HG03139 (cell line): ENCODE data around the gene MYBPH.

Experiments
- ATAC-seq: cut with Tn5 transposase; IDR thresholded peaks from one replicate; pipeline ENCODE4 v1.9.1; 2021; ENCODE audit not compliant: unreplicated experiment

The MYBPH gene

DNA sequence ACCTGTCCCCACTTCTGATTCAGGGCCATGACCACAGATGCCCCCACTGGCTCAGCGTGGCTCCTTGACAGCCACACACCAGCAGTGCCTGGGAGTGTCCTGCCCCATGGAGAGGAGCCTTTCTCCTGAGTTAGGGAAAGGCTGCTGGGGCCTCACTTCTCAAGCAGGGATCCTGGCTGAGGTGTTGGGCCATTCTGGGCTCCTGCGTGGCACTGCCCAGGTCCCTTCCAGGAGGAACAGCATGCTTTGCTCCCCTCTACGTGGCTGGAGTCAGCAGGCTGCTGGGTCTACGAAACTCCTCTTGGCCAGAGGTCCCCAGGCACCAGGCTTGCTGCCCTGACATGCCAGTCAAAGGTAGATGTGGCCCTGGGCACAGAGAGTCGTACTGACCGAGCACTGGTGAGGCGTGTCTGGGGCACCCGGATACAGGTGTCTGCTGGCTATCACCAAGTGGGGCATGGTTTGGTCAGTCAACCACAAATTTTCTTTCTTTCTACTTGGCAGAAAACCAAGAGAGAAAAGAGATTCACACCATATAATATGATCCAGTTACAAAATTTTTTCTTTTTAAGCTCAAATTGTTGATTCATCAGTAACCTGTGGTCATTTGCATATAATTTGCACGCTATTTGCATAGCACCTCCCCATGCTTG is 44.0 kb downstream of the MYBPH start:
- no peak for ATAC-seq

DNA sequence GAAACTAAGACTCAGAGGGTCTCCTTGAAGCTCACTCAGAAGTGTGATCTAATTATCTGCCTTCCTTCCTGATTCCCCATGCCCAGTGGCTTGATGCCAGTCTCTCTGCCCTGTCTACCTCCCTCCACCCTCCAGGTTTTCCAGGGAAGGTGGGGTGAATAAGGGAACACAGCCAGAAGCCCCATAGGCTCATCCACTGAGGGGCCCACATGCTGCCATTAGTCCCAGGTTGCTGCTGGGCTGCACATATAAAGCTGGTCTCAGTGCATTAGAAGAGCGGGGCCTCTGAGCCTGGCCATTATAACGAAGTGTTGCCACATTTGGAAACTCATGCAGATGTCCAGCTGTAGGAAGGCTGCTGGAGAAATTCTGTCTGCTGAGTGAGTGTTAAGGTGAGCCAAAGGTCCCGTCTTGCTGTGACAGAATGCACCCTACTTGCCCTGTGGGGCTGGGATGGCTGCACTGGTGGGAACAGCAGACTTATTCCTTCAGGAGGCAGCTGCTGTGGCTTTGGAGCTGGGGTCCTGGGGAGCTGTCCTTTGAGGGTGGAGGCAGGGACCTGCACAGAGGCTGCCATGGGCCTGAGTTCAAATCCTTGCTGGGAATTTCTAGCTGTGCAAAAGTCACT is 45.2 kb downstream of the MYBPH start:
- no peak for ATAC-seq

DNA sequence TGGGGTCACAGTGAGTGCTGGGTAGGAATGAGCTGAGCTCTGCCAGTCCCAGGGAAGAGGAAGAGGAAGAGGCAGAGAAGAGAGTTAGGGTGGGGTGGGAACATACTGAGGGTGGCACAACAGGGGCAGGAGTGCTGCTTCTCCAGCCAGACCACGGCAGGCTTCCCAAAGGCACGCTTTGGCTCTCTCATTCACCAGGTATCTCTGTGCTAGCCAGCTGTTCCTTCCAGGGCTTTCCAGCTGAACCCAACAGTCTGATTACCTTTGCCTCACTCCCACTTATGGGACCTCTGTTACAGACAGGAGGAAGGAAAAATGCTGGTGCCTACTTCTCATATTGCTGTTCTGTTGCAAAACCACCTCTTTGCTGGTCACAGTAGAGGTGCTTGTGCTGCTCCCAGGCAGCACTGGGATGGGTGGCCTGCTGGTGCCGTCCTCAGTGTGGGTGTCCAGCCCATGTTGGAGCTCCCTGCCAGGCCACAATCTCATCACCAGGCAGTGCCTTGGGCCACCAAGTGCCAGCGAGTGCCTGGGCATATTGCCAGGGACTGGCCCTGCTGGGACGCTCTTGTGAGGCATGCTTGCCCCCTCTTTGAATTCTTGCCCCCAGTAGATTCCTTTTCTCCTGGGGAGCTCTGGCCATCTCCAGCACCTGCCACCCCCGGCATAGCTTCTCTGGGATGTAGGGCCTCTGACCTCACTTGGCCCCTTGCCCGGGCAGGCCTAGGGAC is 46.0 kb downstream of the MYBPH start:
- no peak for ATAC-seq

DNA sequence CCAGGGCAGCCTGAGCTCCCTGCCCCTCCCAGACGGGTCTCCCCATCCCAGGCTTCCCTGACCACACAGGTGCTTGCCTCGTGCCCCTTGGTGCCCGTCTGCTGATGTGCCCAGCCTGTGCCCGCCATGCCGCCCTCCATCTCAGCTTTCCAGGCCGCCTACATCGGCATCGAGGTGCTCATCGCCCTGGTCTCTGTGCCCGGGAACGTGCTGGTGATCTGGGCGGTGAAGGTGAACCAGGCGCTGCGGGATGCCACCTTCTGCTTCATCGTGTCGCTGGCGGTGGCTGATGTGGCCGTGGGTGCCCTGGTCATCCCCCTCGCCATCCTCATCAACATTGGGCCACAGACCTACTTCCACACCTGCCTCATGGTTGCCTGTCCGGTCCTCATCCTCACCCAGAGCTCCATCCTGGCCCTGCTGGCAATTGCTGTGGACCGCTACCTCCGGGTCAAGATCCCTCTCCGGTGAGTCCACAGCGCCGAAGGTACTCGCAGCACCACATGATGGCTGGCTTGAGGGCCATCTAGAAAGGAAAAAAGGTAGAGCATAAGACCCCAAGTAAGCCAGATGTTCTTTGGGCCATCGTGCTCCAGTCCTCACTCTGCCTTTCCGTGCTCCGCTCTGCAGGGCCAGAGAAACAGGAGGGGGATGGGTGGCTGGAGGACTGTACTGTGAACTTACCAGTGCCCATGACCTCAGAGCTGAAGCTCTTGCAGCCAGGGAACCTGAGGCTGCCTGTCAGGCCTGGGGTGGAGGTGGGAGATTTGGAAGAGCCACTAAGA is 46.7 kb downstream of the MYBPH start:
- ATAC-seq = no peak

DNA sequence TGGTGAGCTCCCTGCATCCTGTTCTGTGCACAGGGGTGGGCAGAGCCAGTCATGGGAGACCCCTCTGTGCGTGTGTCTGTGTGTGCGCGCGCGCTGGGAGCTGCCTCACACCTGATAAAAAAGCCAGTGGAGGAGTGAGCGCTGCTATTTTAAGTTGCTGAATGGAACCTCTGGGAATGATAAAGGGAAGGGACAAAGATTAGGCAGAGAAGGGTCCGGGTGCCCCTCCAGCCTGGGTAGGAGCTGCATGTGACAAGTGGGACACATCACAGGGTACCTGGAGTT is 47.3 kb downstream of the MYBPH start:
- ATAC-seq = no peak

DNA sequence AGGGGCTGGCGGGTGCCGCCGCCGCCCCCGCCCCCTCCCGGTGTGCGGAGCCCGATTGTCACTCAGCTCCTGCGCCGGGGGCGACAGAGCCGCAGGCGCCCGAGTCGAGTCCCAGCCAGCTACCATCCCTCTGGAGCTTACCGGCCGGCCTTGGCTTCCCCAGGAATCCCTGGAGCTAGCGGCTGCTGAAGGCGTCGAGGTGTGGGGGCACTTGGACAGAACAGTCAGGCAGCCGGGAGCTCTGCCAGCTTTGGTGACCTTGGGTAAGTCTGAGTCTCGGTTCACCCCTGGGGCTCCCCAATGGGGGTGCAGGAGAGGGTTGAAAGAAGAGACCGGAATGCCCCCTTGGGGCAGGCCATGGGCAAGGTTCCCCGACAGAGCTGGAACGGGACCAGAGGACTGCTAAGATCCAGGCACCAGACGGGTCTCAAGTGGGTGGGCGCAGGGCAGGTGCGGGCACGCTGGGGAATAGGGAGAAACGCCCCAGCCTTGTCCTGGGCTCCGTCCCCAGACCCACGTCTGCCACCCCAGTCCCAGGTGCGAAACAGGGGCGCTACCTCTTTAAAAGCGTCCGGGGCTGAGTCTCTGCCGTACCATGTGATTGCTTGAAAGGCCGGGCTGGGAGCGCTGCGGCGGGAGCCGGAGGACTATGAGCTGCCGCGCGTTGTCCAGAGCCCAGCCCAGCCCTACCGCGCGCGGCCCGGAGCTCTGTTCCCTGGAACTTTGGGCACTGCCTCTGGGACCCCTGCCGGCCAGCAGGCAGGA is 47.8 kb downstream of the MYBPH start, which contains the start of gene ADORA1:
Gene ADORA1, plus strand, starts transcription at position 61 of the 765 bp plus-strand sequence. CDS start 1,116 bp downstream, outside the sequence.
- ATAC-seq = no peak

DNA sequence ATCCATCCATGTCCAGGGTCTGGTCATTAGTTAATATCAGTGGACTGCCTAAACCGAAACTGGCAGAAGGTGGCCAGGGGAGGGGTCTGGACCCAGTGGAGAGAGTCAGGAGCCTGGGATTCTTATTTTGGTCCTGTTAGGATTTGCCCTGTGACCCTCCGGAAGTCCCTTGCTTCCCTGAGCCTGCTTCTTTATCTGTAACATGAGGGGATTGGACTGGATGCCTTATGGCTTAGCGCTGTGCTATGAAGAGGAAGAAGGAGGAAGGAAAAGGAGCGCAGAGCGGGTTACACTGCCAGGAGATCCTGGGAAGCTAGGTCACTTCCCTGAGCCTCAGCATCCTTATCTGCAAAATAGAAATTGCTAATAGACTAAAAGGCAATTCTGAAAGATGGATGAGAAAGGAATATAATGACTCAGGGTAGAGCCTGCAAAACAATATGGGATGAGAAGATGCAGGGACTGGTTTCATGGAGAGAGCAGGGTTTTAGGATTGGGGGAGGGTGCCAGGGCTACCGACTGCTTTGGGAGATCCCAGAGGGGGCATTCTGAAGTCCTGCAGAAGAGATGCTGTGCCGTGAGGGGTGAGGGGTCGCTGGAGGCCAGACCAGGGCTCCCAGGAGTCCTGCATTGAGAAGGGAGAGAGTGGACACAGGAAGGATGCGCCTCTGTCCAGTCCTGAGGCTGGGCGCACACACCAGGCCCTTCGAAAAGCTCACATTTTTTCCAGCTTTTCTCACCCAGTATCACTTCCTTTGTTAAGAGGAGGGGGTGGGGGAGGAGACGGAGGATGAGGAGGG is 48.6 kb downstream of the MYBPH start:
- no peak for ATAC-seq

- ATAC-seq = no peak
These were observed 49.3 kb downstream of the MYBPH start for GRCh38 chr1:203126151-203126865.

- ATAC-seq = no peak
These were observed 50.9 kb downstream of the MYBPH start for GRCh38 chr1:203124546-203125317.

DNA sequence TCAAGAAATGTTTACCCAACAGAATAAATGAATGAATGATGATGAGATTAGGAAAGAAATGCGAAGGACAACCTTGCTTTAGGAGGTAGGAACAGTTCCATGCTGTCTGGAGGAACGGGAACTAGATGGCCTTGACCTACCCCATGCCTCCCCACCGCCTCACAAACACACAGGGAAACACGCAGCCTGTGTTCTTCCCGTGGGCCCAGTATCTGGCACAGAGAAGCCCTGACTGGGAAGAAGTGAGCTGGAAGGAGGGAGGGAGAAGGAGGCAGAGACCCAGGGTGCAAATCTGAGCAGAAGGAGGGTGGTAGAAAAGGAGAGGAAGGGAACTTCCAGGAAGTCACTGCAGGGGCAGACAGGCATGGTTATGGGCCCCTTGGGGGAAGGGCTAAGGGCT is 51.6 kb downstream of the MYBPH start:
- no peak for ATAC-seq

- no peak for ATAC-seq
These were observed 53.5 kb downstream of the MYBPH start for GRCh38 chr1:203122159-203122558.

GRCh38 chr1:203121186-203122015 is 54.2 kb downstream of the MYBPH start:
- ATAC-seq = no peak

DNA sequence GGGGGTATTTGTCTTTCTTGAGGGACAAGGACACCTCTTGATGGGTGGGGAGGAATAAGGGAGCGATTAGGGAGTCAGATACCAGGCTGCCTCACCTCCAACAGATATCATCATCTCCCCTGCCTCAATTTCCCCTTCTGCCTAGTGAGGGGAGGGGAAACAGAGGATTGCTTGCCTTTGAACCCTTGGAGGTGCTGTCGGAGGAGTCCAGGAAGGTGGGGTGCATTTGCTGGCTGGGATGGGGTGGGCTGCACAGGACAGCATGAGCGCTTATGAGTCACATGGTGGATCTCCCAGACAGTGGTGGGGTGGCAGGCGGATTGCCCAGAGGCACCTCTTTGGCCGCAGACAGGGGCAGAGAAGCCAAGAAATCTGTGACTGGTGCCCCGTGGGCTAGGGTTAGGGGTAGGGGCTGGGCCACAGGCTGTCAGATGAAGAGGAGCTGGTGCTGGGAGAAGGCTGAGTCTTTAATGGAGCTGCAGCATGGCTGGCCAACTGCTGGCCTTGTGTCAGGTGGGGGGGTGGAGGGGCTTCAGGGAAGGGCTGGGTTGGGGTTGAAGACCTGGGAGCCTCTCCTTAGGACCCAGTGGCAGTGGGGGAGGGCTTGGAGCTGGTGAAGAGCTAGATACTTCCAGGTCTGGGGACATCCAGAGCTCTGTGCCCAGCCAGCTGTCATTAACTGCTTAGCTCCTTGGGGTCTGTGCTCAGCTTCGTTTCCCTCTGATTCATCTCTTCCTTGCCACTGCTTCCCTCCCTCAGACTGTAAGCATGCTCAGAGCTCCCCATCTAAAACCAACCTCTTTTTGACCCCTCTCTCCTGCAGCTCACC is 55.1 kb downstream of the MYBPH start:
- ATAC-seq = no peak
